ENCODE measurements around the gene OTOA.
"Not testable (repeated sequence)": the region's sequence is repeated elsewhere in the genome, so short reads cannot be mapped to it uniquely, and the experiment has no call there.

The OTOA gene

DNA sequence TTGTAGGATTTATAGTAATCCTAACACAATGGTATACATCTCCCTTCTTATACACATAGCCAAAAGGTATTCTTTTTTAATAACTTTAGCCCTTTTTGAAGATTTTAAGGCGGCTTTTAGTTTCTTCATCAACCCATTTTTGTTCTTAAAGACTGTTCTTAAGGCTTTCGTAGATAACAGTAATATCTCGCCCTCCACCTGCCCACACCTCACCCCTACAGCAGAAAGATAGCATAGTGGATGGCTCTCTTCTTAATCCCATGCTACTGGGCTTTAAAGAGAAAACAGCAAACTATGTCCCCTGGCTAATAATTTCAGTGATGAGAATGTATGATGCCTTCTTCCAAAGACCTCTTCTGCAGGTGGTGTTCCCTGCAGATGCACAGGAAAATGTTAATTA, 20.0 kb upstream of the OTOA start:
- DNase-seq (ENCODE audit: low spot score): no peak
- no peak overlapping the region for H3K27ac ChIP-seq
- H3K4me3 ChIP-seq: no peak overlapping the region
- TF ChIP-seq CTCF (IDR thresholded peaks at IDR 0.05): no peak

DNA sequence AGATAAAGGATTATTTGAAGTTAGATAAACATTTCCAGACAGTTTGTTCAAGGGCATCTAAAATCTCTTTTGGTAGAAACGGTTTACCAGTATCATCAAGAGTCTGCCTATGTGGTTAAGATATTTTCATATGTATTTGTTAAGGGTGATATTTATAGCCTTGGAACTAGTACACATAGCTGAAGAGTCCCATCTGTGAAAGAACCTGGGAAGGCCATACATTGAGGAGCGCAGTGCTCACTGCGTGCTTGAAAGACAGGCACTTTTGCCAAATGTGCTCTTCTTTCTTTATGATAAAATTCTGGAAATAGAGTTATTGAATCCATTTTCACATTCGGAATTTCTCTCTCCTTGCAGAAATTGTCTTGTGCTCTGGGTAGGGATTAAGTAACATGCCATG, 19.1 kb upstream of the OTOA start:
- H3K27ac ChIP-seq: peak overlapping the region in 1 of 2 donors; percentile 70
- no peak for TF ChIP-seq CTCF (IDR thresholded peaks at IDR 0.05)

DNA sequence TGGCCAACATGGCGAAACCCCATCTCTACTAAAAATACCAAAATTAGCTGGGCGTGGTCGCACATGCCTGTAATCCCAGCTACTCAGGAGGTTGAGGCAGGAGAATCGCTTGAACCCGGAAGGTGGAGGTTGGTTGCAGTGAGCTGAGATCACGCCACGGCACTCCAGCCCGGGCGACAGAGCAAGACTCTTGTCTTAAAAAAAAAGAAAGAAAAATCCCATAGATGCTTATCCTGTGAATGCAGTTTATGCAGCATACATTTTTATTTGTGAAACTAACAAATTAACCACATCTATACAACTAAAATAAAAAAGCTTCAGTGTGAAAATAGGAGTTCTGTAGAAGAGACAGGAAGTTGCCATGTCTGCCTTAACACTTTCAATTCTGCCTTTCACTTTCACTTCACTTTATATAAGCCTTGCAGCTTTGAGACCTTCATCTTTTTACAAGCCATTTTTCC, 18.5 kb upstream of the OTOA start:
- H3K27ac ChIP-seq: peak overlapping the region in 1 of 2 donors; percentile 70

More for the DNA sequence above, 19.1 kb upstream of the OTOA start:
- DNase-seq (ENCODE audit: low spot score): no peak
- H3K4me3 ChIP-seq: peak overlapping the region; percentile 50

GRCh38 chr16:21646091-21646490, 17.7 kb upstream of the OTOA start:
- no peak for TF ChIP-seq CTCF (IDR thresholded peaks at IDR 0.05)
- DNase-seq (ENCODE audit: low spot score): no peak
- Histone ChIP-seq H3K4me3 (peak overlapping the region; percentile 50), H3K27ac (peak overlapping the region; percentile 15 to 53)

More for the DNA sequence above, 18.5 kb upstream of the OTOA start:
- H3K4me3 ChIP-seq: peak overlapping the region; percentile 50
- TF ChIP-seq CTCF (IDR thresholded peaks at IDR 0.05): no peak
- DNase-seq (ENCODE audit: low spot score): no peak

- Histone ChIP-seq H3K27ac (peak overlapping the region in 1 of 2 donors; percentile 53), H3K4me3 (no peak overlapping the region)
- no peak for DNase-seq (ENCODE audit: low spot score)
- TF ChIP-seq CTCF (IDR thresholded peaks at IDR 0.05): no peak
These were observed 16.8 kb upstream of the OTOA start for GRCh38 chr16:21646721-21647561.

GRCh38 chr16:21647562-21648164, 16.1 kb upstream of the OTOA start:
- Histone ChIP-seq H3K27ac (no peak overlapping the region), H3K4me3 (no peak overlapping the region)
- DNase-seq (ENCODE audit: low spot score): no peak
- no peak for TF ChIP-seq CTCF (IDR thresholded peaks at IDR 0.05)

- H3K4me3 ChIP-seq; DNase-seq (ENCODE audit: low spot score); H3K27ac ChIP-seq: not testable (repeated sequence)
These were observed 13.9 kb upstream of the OTOA start for GRCh38 chr16:21649826-21650406.
